HepG2 (cell line): Measurements from ENCODE around the gene RRAS2.

ENCODE experiments used
- ELF4 ChIP-seq: sonication (generic); formaldehyde crosslinking; IDR thresholded peaks from 2 replicates; pipeline ENCODE4 v1.5.0; 2020; ENCODE audit warnings: missing genetic modification reagents, mild to moderate bottlenecking, moderate library complexity, borderline replicate concordance
- FOXA1 ChIP-seq, 2 experiments: fragments of 450-650 bp in 1 of 2; sonication (generic) in 1 of 2; formaldehyde crosslinking in 1 of 2; IDR thresholded peaks; 2 replicates each; pipeline versions ENCODE4 v1.4.0 to v1.6.1; 2016 to 2020; ENCODE audit warnings: missing genetic modification reagents in 1 of 2
- MEIS1 ChIP-seq: sonication (generic); formaldehyde crosslinking; IDR thresholded peaks from 2 replicates; pipeline ENCODE4 v1.9.0; 2021; ENCODE audit warnings: mild to moderate bottlenecking, missing genetic modification reagents, moderate library complexity, borderline replicate concordance
- POLR2AphosphoS5 ChIP-seq: IDR thresholded peaks from 2 replicates; pipeline ENCODE4 v1.6.1; 2012; ENCODE audit warnings: low read depth, low read length

- TF ChIP-seq POLR2AphosphoS5 (no peak), ELF4 (CRISPR knock-in tag) (no peak), FOXA1 (IDR thresholded peaks at IDR 0.05) (no peak), FOXA1 (CRISPR knock-in tag; IDR thresholded peaks at IDR 0.05) (no peak), MEIS1 (no peak)
Measured at GRCh38 chr11:14329702-14330101, 29.3 kb downstream of the RRAS2 start.
